Measurements from ENCODE around the gene KHDRBS2. TPM values are rescaled to one million over a fixed set of nuclear protein-coding genes. Genes with fewer than 3 reads are reported as not detected.

KHDRBS2 gene
- total RNA-seq, 4 donors from 2014 or later = 5.2 to 19.2 (median 16.6) TPM

- TF ChIP-seq POLR2A (IDR thresholded peaks at IDR 0.05) (no peak), CTCF (IDR thresholded peaks at IDR 0.05) (no peak)
- H3K27ac ChIP-seq = no peak overlapping the region
- peaks cover 0 to 4% of the 10 kb centered on the region in 2 donors for H3K4me1 ChIP-seq
- no peaks in the 10 kb centered on the region for H3K27me3 ChIP-seq
- H3K4me3 ChIP-seq (replicated peaks in 1 of 3) = no peak overlapping the region
- no peak for DNase-seq
- H3K36me3 ChIP-seq = no peaks in the 10 kb centered on the region
- intact Hi-C loops (cut with DNase I) = no loop called here
- H3K9me3 ChIP-seq = no peaks in the 10 kb centered on the region
- WGBS, 2 donors = 69% methylated on average over 4 of the region's 4 CpGs
Measured at GRCh38 chr6:62167736-62168135, 118.3 kb downstream of the KHDRBS2 start.

GRCh38 chr6:62162858-62163257, 123.2 kb downstream of the KHDRBS2 start:
- 91 to 94% methylated on average over 4 of the region's 4 CpGs for WGBS, 2 donors
- Histone ChIP-seq H3K4me1 (peaks cover 0 to 4% of the 10 kb centered on the region in 2 donors), H3K4me3 (replicated peaks in 1 of 3) (no peak overlapping the region), H3K27ac (no peak overlapping the region), H3K9me3 (no peaks in the 10 kb centered on the region), H3K27me3 (no peaks in the 10 kb centered on the region), H3K36me3 (no peaks in the 10 kb centered on the region)
- intact Hi-C loops (cut with DNase I) = no loop called here
- TF ChIP-seq POLR2A (IDR thresholded peaks at IDR 0.05) = no peak
- TF ChIP-seq CTCF (IDR thresholded peaks at IDR 0.05) = no peak
- no peak for DNase-seq

GRCh38 chr6:62152796-62153195, 133.2 kb downstream of the KHDRBS2 start:
- intact Hi-C loops (cut with DNase I) = no loop called here
- no peaks in the 10 kb centered on the region for H3K36me3 ChIP-seq
- no peak for DNase-seq
- 86 to 96% methylated on average over 3 of the region's 3 CpGs for WGBS, 2 donors
- no peaks in the 10 kb centered on the region for H3K27me3 ChIP-seq
- H3K4me1 ChIP-seq = no peaks in the 10 kb centered on the region
- H3K27ac ChIP-seq = no peak overlapping the region
- H3K9me3 ChIP-seq = no peaks in the 10 kb centered on the region
- no peak for TF ChIP-seq POLR2A (IDR thresholded peaks at IDR 0.05)
- TF ChIP-seq CTCF (IDR thresholded peaks at IDR 0.05) = no peak
- no peak overlapping the region for H3K4me3 ChIP-seq (replicated peaks in 1 of 3)

GRCh38 chr6:62150048-62150663, 135.9 kb downstream of the KHDRBS2 start:
- peak; percentile 16 to 34 for DNase-seq
- intact Hi-C loops (cut with DNase I) = no loop called here
- WGBS, 2 donors = 70 to 73% methylated on average over 3 of the region's 3 CpGs

More at GRCh38 chr6:62150048-62150663, 135.9 kb downstream of the KHDRBS2 start:
- H3K27ac ChIP-seq = no peak overlapping the region
- no peak overlapping the region for H3K4me3 ChIP-seq (replicated peaks in 1 of 3)
- peaks cover 7% of the 10 kb centered on the region in 2 donors for H3K4me1 ChIP-seq
- no peaks in the 10 kb centered on the region for H3K27me3 ChIP-seq
- TF ChIP-seq CTCF (IDR thresholded peaks at IDR 0.05) (peak; percentile 19 to 72 (median 58)), POLR2A (IDR thresholded peaks at IDR 0.05) (no peak)
- H3K9me3 ChIP-seq = no peaks in the 10 kb centered on the region
- H3K36me3 ChIP-seq = no peaks in the 10 kb centered on the region

Data from thyroid gland (tissue), 4 donors.